ENCODE results near the gene MYL1.

Gene MYL1

GRCh38 chr2:210309548-210310233 lies 5.3 kb downstream of the MYL1 start:
- Histone ChIP-seq H3K27me3 (ENCODE audit: insufficient read depth, low read length) (no peaks in the 10 kb centered on the region), H3K36me3 (ENCODE audit: insufficient read depth, low read depth, low read length) (no peaks in the 10 kb centered on the region), H3K27ac (ENCODE audit: low read length) (no peak overlapping the region), H3K9ac (ENCODE audit: low read depth, low read length) (no peak overlapping the region), H3K4me3 (ENCODE audit: low read length) (no peak overlapping the region), H3K9me3 (ENCODE audit: insufficient read depth, low read depth, low read length) (no peaks in the 10 kb centered on the region), H3K4me1 (ENCODE audit: insufficient read depth, low read length) (peaks cover 5% of the 10 kb centered on the region; the same call in 1 of the 2 replicates)

GRCh38 chr2:210303498-210303897 lies 11.5 kb downstream of the MYL1 start:
- no peaks in the 10 kb centered on the region for H3K27me3 ChIP-seq (ENCODE audit: insufficient read depth, low read length)
- H3K9ac ChIP-seq (ENCODE audit: low read depth, low read length), result no peak overlapping the region
- H3K4me3 ChIP-seq (ENCODE audit: low read length), result no peak overlapping the region
- no peaks in the 10 kb centered on the region for H3K4me1 ChIP-seq (ENCODE audit: insufficient read depth, low read length)
- no peaks in the 10 kb centered on the region for H3K36me3 ChIP-seq (ENCODE audit: insufficient read depth, low read depth, low read length)
- no peaks in the 10 kb centered on the region for H3K9me3 ChIP-seq (ENCODE audit: insufficient read depth, low read depth, low read length)
- no peak overlapping the region for H3K27ac ChIP-seq (ENCODE audit: low read length)

- H3K4me3 ChIP-seq (ENCODE audit: low read length), result no peak overlapping the region
Observed at GRCh38 chr2:210302326-210302725, 12.6 kb downstream of the MYL1 start.

GRCh38 chr2:210299866-210300373 lies 15.1 kb downstream of the MYL1 start:
- H3K4me3 ChIP-seq (ENCODE audit: low read length), result no peak overlapping the region
- no peak overlapping the region for H3K27ac ChIP-seq (ENCODE audit: low read length)
- H3K9me3 ChIP-seq (ENCODE audit: insufficient read depth, low read depth, low read length), result no peaks in the 10 kb centered on the region
- H3K4me1 ChIP-seq (ENCODE audit: insufficient read depth, low read length), result no peaks in the 10 kb centered on the region
- H3K27me3 ChIP-seq (ENCODE audit: insufficient read depth, low read length), result no peaks in the 10 kb centered on the region
- no peaks in the 10 kb centered on the region for H3K36me3 ChIP-seq (ENCODE audit: insufficient read depth, low read depth, low read length)
- no peak overlapping the region for H3K9ac ChIP-seq (ENCODE audit: low read depth, low read length)

More at GRCh38 chr2:210302326-210302725, 12.6 kb downstream of the MYL1 start:
- Histone ChIP-seq H3K27ac (ENCODE audit: low read length) (no peak overlapping the region), H3K9ac (ENCODE audit: low read depth, low read length) (no peak overlapping the region), H3K27me3 (ENCODE audit: insufficient read depth, low read length) (no peaks in the 10 kb centered on the region), H3K9me3 (ENCODE audit: insufficient read depth, low read depth, low read length) (no peaks in the 10 kb centered on the region), H3K36me3 (ENCODE audit: insufficient read depth, low read depth, low read length) (no peaks in the 10 kb centered on the region), H3K4me1 (ENCODE audit: insufficient read depth, low read length) (no peaks in the 10 kb centered on the region)

- no peaks in the 10 kb centered on the region for H3K9me3 ChIP-seq (ENCODE audit: insufficient read depth, low read depth, low read length)
- no peaks in the 10 kb centered on the region for H3K36me3 ChIP-seq (ENCODE audit: insufficient read depth, low read depth, low read length)
- H3K9ac ChIP-seq (ENCODE audit: low read depth, low read length), result no peak overlapping the region
- no peaks in the 10 kb centered on the region for H3K4me1 ChIP-seq (ENCODE audit: insufficient read depth, low read length)
- no peaks in the 10 kb centered on the region for H3K27me3 ChIP-seq (ENCODE audit: insufficient read depth, low read length)
- H3K4me3 ChIP-seq (ENCODE audit: low read length), result no peak overlapping the region
- H3K27ac ChIP-seq (ENCODE audit: low read length), result no peak overlapping the region
Observed at GRCh38 chr2:210288408-210288807, 26.6 kb downstream of the MYL1 start.

- Histone ChIP-seq H3K9me3 (ENCODE audit: insufficient read depth, low read depth, low read length) (no peaks in the 10 kb centered on the region), H3K9ac (ENCODE audit: low read depth, low read length) (no peak overlapping the region), H3K4me3 (ENCODE audit: low read length) (no peak overlapping the region), H3K4me1 (ENCODE audit: insufficient read depth, low read length) (no peaks in the 10 kb centered on the region), H3K36me3 (ENCODE audit: insufficient read depth, low read depth, low read length) (no peaks in the 10 kb centered on the region), H3K27ac (ENCODE audit: low read length) (no peak overlapping the region), H3K27me3 (ENCODE audit: insufficient read depth, low read length) (no peaks in the 10 kb centered on the region)
Observed at GRCh38 chr2:210287301-210287700, 27.7 kb downstream of the MYL1 start.

- Histone ChIP-seq H3K9ac (ENCODE audit: low read depth, low read length) (no peak overlapping the region), H3K4me1 (ENCODE audit: insufficient read depth, low read length) (no peaks in the 10 kb centered on the region), H3K36me3 (ENCODE audit: insufficient read depth, low read depth, low read length) (no peaks in the 10 kb centered on the region), H3K27me3 (ENCODE audit: insufficient read depth, low read length) (no peaks in the 10 kb centered on the region), H3K9me3 (ENCODE audit: insufficient read depth, low read depth, low read length) (no peaks in the 10 kb centered on the region), H3K27ac (ENCODE audit: low read length) (no peak overlapping the region), H3K4me3 (ENCODE audit: low read length) (no peak overlapping the region)
Observed at GRCh38 chr2:210286123-210286680, 28.8 kb downstream of the MYL1 start.

GRCh38 chr2:210277133-210277532 lies 37.8 kb downstream of the MYL1 start:
- H3K27ac ChIP-seq (ENCODE audit: low read length), result no peak overlapping the region
- no peaks in the 10 kb centered on the region for H3K9me3 ChIP-seq (ENCODE audit: insufficient read depth, low read depth, low read length)
- no peaks in the 10 kb centered on the region for H3K4me1 ChIP-seq (ENCODE audit: insufficient read depth, low read length)
- H3K9ac ChIP-seq (ENCODE audit: low read depth, low read length), result no peak overlapping the region
- no peak overlapping the region for H3K4me3 ChIP-seq (ENCODE audit: low read length)
- no peaks in the 10 kb centered on the region for H3K27me3 ChIP-seq (ENCODE audit: insufficient read depth, low read length)
- no peaks in the 10 kb centered on the region for H3K36me3 ChIP-seq (ENCODE audit: insufficient read depth, low read depth, low read length)

- Histone ChIP-seq H3K4me3 (ENCODE audit: low read length) (no peak overlapping the region), H3K27ac (ENCODE audit: low read length) (no peak overlapping the region), H3K9me3 (ENCODE audit: insufficient read depth, low read depth, low read length) (no peaks in the 10 kb centered on the region), H3K27me3 (ENCODE audit: insufficient read depth, low read length) (no peaks in the 10 kb centered on the region), H3K9ac (ENCODE audit: low read depth, low read length) (no peak overlapping the region), H3K4me1 (ENCODE audit: insufficient read depth, low read length) (no peaks in the 10 kb centered on the region), H3K36me3 (ENCODE audit: insufficient read depth, low read depth, low read length) (no peaks in the 10 kb centered on the region)
Observed at GRCh38 chr2:210271300-210271699, 43.7 kb downstream of the MYL1 start.

- Histone ChIP-seq H3K4me1 (ENCODE audit: insufficient read depth, low read length) (no peaks in the 10 kb centered on the region), H3K4me3 (ENCODE audit: low read length) (no peak overlapping the region)
Observed at GRCh38 chr2:210269148-210269547, 45.8 kb downstream of the MYL1 start.

GRCh38 chr2:210268281-210268680 lies 46.7 kb downstream of the MYL1 start:
- Histone ChIP-seq H3K9me3 (ENCODE audit: insufficient read depth, low read depth, low read length) (no peaks in the 10 kb centered on the region), H3K9ac (ENCODE audit: low read depth, low read length) (no peak overlapping the region), H3K27ac (ENCODE audit: low read length) (no peak overlapping the region), H3K36me3 (ENCODE audit: insufficient read depth, low read depth, low read length) (no peaks in the 10 kb centered on the region), H3K4me1 (ENCODE audit: insufficient read depth, low read length) (no peaks in the 10 kb centered on the region), H3K27me3 (ENCODE audit: insufficient read depth, low read length) (no peaks in the 10 kb centered on the region), H3K4me3 (ENCODE audit: low read length) (no peak overlapping the region)

More at GRCh38 chr2:210269148-210269547, 45.8 kb downstream of the MYL1 start:
- no peaks in the 10 kb centered on the region for H3K9me3 ChIP-seq (ENCODE audit: insufficient read depth, low read depth, low read length)
- no peaks in the 10 kb centered on the region for H3K36me3 ChIP-seq (ENCODE audit: insufficient read depth, low read depth, low read length)
- no peak overlapping the region for H3K27ac ChIP-seq (ENCODE audit: low read length)
- H3K27me3 ChIP-seq (ENCODE audit: insufficient read depth, low read length), result no peaks in the 10 kb centered on the region
- H3K9ac ChIP-seq (ENCODE audit: low read depth, low read length), result no peak overlapping the region

GRCh38 chr2:210267698-210268097 lies 47.3 kb downstream of the MYL1 start:
- H3K4me1 ChIP-seq (ENCODE audit: insufficient read depth, low read length), result no peaks in the 10 kb centered on the region
- no peak overlapping the region for H3K27ac ChIP-seq (ENCODE audit: low read length)
- H3K9ac ChIP-seq (ENCODE audit: low read depth, low read length), result no peak overlapping the region
- no peaks in the 10 kb centered on the region for H3K36me3 ChIP-seq (ENCODE audit: insufficient read depth, low read depth, low read length)
- H3K9me3 ChIP-seq (ENCODE audit: insufficient read depth, low read depth, low read length), result no peaks in the 10 kb centered on the region
- no peak overlapping the region for H3K4me3 ChIP-seq (ENCODE audit: low read length)
- H3K27me3 ChIP-seq (ENCODE audit: insufficient read depth, low read length), result no peaks in the 10 kb centered on the region

Measured in iPS-20b (cell line).